WERI-Rb-1 (cell line): ENCODE results near the gene HUNK.

ENCODE experiments used
- DNase-seq: peaks from one replicate; pipeline ENCODE4 v3.0.0-alpha.2; 2020
- H3K27ac ChIP-seq: fragments of 250-450 bp; sonication (Bioruptor Pico); 2 replicates; pipeline ENCODE4 v1.5.1; 2020; ENCODE audit warnings: mild to moderate bottlenecking, moderate library complexity
- H3K27me3 ChIP-seq: fragments of 250-450 bp; sonication (Bioruptor Pico); 2 replicates; pipeline ENCODE4 v1.5.1; 2021; ENCODE audit warnings: mild to moderate bottlenecking, low read depth, moderate library complexity; ENCODE audit not compliant: insufficient read depth, severe bottlenecking
- H3K36me3 ChIP-seq: fragments of 250-450 bp; sonication (Bioruptor Pico); 2 replicates; pipeline ENCODE4 v1.5.1; 2020; ENCODE audit warnings: mild to moderate bottlenecking, moderate library complexity
- H3K4me3 ChIP-seq: 2 replicates; pipeline ENCODE4 v1.5.1; 2011; ENCODE audit warnings: low read depth, mild to moderate bottlenecking, control low read depth, low read length
- H3K9me3 ChIP-seq: fragments of 250-450 bp; sonication (Bioruptor Pico); 2 replicates; pipeline ENCODE4 v1.5.1; 2021; ENCODE audit warnings: mild to moderate bottlenecking, moderate library complexity; ENCODE audit not compliant: severe bottlenecking
- CTCF ChIP-seq: IDR thresholded peaks from 2 replicates; pipeline ENCODE4 v1.5.1; 2011; ENCODE audit warnings: low read depth, mild to moderate bottlenecking, control low read depth, inconsistent platforms, low read length

The HUNK gene

GRCh38 chr21:32009263-32009662, 136.4 kb downstream of the HUNK start:
- TF ChIP-seq CTCF: no peak
- Histone ChIP-seq H3K27ac (no peak overlapping the region; the same call in 1 of the 2 replicates), H3K9me3 (no peaks in the 10 kb centered on the region), H3K27me3 (no peaks in the 10 kb centered on the region), H3K36me3 (no peaks in the 10 kb centered on the region), H3K4me3 (no peak overlapping the region)
- DNase-seq: peak; percentile 35

GRCh38 chr21:32015461-32016139, 142.8 kb downstream of the HUNK start:
- no peak for TF ChIP-seq CTCF
- Histone ChIP-seq H3K27ac (no peak overlapping the region), H3K9me3 (no peaks in the 10 kb centered on the region), H3K4me3 (no peak overlapping the region), H3K36me3 (no peaks in the 10 kb centered on the region), H3K27me3 (no peaks in the 10 kb centered on the region)
- no peak for DNase-seq

- Histone ChIP-seq H3K27ac (no peak overlapping the region), H3K36me3 (no peaks in the 10 kb centered on the region), H3K4me3 (no peak overlapping the region), H3K27me3 (no peaks in the 10 kb centered on the region), H3K9me3 (no peaks in the 10 kb centered on the region)
- no peak for DNase-seq
- no peak for TF ChIP-seq CTCF
Measured at GRCh38 chr21:32018381-32018780, 145.6 kb downstream of the HUNK start.

- Histone ChIP-seq H3K27ac (no peak overlapping the region), H3K27me3 (no peaks in the 10 kb centered on the region), H3K9me3 (no peaks in the 10 kb centered on the region), H3K36me3 (no peaks in the 10 kb centered on the region), H3K4me3 (no peak overlapping the region)
- no peak for TF ChIP-seq CTCF
- DNase-seq: peak; percentile 37
Measured at GRCh38 chr21:32020564-32020963, 147.7 kb downstream of the HUNK start.

GRCh38 chr21:32021319-32021994, 148.6 kb downstream of the HUNK start:
- no peaks in the 10 kb centered on the region for H3K27me3 ChIP-seq
- H3K4me3 ChIP-seq: no peak overlapping the region
- H3K27ac ChIP-seq: no peak overlapping the region
- H3K9me3 ChIP-seq: no peaks in the 10 kb centered on the region
- TF ChIP-seq CTCF: no peak
- H3K36me3 ChIP-seq: no peaks in the 10 kb centered on the region
- no peak for DNase-seq

GRCh38 chr21:32022146-32022545, 149.3 kb downstream of the HUNK start:
- TF ChIP-seq CTCF: no peak
- no peak for DNase-seq
- no peaks in the 10 kb centered on the region for H3K36me3 ChIP-seq
- no peaks in the 10 kb centered on the region for H3K27me3 ChIP-seq
- H3K9me3 ChIP-seq: no peaks in the 10 kb centered on the region
- H3K4me3 ChIP-seq: no peak overlapping the region
- H3K27ac ChIP-seq: no peak overlapping the region
